Ascending aorta (tissue), 2 donors: Measurements from ENCODE around the gene ATP5MG. TPM values are rescaled to one million over a fixed set of nuclear protein-coding genes. Genes with fewer than 3 reads are reported as not detected.

ENCODE experiments used
- DNase-seq, 2 donors: peaks; one replicate each; pipeline ENCODE4 v3.0.0-alpha.2; 2019; ENCODE audit warnings: low spot score in 2 of 2
- H3K27ac ChIP-seq, 2 donors: fragments of 200-600 bp; sonication (generic); one replicate each; pipeline ENCODE4 v1.5.1; 2016 to 2017; ENCODE audit warnings: mild to moderate bottlenecking in 1 of 2
- H3K27me3 ChIP-seq: fragments of 200-600 bp; sonication (generic); one replicate; pipeline ENCODE4 v1.5.1; 2017
- H3K36me3 ChIP-seq, 2 donors: fragments of 200-600 bp; sonication (generic); one replicate each; pipeline ENCODE4 v1.5.1; 2016
- H3K4me1 ChIP-seq, 2 donors: fragments of 200-600 bp; sonication (generic); one replicate each; pipeline ENCODE4 v1.5.1; 2016 to 2017; ENCODE audit warnings: mild to moderate bottlenecking in 1 of 2
- H3K4me3 ChIP-seq, 2 donors: fragments of 200-600 bp; sonication (generic); one replicate each; pipeline ENCODE4 v1.5.1; 2016 to 2017; ENCODE audit warnings: mild to moderate bottlenecking in 1 of 2
- H3K9me3 ChIP-seq, 2 donors: fragments of 200-600 bp; sonication (generic); one replicate each; pipeline ENCODE4 v1.5.1; 2016
- intact Hi-C: fragments of 100-400 bp; cut with DNase I; formaldehyde crosslinking; loops from one replicate; pipeline ENCODE4 v1.15.1; 2023
- total RNA-seq: library from RNA; depleted of rRNA; stranded (reverse); fragments of >200 nt; gene quantifications from one replicate; pipeline ENCODE4 v1.1.0, GENCODE V29; 2016
- TF ChIP-seq, protein P1 (sequence below), 3 experiments: fragments of 200-600 bp in 2 of 3; fragments of 450-650 bp in 1 of 3; sonication (generic) in 2 of 3; IDR thresholded peaks; one replicate each; pipeline ENCODE4 v1.5.1; 2016 to 2019; ENCODE audit warnings: antibody characterized with exemption in 3 of 3, mild to moderate bottlenecking in 1 of 3, moderate library complexity in 1 of 3

Gene ATP5MG
- total RNA-seq, 1 donor from 2014 or later, result 23.7 TPM

DNA sequence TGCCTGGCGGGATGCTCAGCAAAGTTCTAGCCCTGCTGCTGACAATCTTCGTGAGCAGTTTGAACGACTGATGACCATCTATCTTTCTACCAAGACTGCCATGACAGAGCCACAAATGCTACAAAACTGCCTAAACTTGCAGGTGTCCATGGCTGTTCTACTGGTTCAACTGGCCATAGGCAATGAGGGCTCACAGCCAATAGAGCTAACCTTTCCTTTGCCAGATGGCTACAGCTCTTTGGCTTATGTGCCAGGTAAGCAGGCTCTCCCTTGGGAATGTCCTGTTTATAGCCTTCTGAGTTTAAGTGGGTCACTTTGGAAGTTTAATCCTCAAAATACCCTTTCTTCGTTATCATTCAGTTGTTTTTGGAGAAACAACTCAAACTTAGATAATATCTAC is 21.9 kb upstream of the ATP5MG start:
- Histone ChIP-seq H3K27ac (no peak overlapping the region), H3K4me1 (no peaks in the 10 kb centered on the region), H3K4me3 (no peak overlapping the region), H3K27me3 (no peaks in the 10 kb centered on the region), H3K9me3 (no peaks in the 10 kb centered on the region), H3K36me3 (peaks cover 86 to 87% of the 10 kb centered on the region in 2 donors)
- TF ChIP-seq, protein P1, sequence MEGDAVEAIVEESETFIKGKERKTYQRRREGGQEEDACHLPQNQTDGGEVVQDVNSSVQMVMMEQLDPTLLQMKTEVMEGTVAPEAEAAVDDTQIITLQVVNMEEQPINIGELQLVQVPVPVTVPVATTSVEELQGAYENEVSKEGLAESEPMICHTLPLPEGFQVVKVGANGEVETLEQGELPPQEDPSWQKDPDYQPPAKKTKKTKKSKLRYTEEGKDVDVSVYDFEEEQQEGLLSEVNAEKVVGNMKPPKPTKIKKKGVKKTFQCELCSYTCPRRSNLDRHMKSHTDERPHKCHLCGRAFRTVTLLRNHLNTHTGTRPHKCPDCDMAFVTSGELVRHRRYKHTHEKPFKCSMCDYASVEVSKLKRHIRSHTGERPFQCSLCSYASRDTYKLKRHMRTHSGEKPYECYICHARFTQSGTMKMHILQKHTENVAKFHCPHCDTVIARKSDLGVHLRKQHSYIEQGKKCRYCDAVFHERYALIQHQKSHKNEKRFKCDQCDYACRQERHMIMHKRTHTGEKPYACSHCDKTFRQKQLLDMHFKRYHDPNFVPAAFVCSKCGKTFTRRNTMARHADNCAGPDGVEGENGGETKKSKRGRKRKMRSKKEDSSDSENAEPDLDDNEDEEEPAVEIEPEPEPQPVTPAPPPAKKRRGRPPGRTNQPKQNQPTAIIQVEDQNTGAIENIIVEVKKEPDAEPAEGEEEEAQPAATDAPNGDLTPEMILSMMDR (IDR thresholded peaks at IDR 0.05), result no peak
- DNase-seq, result no peak
- intact Hi-C loops, result no loop called here

DNA sequence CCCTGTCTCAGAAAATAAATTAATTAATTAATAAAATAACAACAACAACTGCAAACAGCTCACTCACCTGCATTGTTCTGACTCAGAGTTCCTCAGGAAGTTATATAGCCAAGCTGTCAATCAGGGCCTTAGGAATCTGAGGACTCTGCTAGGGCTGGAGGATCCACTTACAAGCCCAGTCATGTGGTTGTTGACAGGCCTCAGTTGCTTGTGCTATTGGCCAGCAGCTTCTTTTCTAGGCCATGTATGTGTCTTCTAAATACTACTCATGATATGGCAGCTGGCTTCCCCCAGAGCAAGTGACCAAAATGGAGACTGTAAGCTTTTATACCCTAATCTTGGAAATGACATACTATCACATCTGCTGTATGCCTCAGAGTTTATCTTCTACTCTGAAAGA is 20.8 kb upstream of the ATP5MG start:
- Histone ChIP-seq H3K27me3 (no peaks in the 10 kb centered on the region), H3K27ac (no peak overlapping the region), H3K4me3 (no peak overlapping the region), H3K4me1 (no peaks in the 10 kb centered on the region), H3K36me3 (peaks cover 90 to 93% of the 10 kb centered on the region in 2 donors), H3K9me3 (no peaks in the 10 kb centered on the region)
- DNase-seq, result no peak
- intact Hi-C loops, result no loop called here
- TF ChIP-seq, protein P1 (IDR thresholded peaks at IDR 0.05), result no peak

DNA sequence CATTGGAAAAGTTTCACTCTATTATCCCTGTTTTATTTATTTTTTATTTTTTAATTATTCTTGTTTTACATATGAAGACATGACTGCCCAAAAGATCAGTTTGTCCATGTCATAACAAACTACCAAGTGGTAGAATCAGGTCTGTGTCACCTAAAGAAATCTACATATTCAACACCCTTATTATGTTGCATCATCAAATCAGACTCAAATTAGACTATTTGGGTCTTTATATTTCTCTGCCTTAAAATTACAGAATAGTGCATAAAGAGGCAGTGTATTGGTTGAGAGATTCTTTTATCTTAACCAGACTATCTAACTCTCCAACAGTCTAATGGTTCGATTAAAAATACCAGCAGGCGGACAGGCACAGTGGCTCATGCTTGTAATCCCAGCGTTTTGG is 18.5 kb upstream of the ATP5MG start:
- Histone ChIP-seq H3K27ac (no peak overlapping the region), H3K9me3 (no peaks in the 10 kb centered on the region), H3K27me3 (no peaks in the 10 kb centered on the region), H3K4me3 (no peak overlapping the region), H3K4me1 (no peaks in the 10 kb centered on the region), H3K36me3 (peaks cover 93 to 97% of the 10 kb centered on the region in 2 donors)
- no peak for DNase-seq
- intact Hi-C loops, result no loop called here
- TF ChIP-seq, protein P1 (IDR thresholded peaks at IDR 0.05), result no peak

DNA sequence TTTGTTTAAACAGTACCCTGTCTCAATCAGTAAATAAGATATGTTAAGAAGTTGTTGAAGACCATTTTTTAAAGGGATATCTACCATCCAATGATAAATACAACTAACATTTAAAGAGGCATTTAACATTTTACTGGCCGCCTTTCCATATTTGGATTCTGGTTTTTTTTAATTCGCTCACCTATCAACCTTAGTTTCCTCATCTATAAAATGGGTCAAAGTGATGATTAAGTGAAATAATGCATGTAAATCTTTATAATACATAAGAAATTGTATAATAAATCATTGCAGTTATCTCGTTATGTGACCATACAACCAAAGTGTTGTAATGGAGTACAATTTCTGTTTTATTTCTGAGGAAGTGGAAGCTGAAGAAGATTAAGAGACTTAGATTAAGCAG is 17.7 kb upstream of the ATP5MG start:
- Histone ChIP-seq H3K9me3 (no peaks in the 10 kb centered on the region), H3K4me1 (no peaks in the 10 kb centered on the region), H3K4me3 (no peak overlapping the region), H3K27ac (no peak overlapping the region), H3K36me3 (peaks cover 89 to 97% of the 10 kb centered on the region in 2 donors), H3K27me3 (no peaks in the 10 kb centered on the region)
- TF ChIP-seq, protein P1 (IDR thresholded peaks at IDR 0.05), result no peak
- no peak for DNase-seq
- intact Hi-C loops, result no loop called here

DNA sequence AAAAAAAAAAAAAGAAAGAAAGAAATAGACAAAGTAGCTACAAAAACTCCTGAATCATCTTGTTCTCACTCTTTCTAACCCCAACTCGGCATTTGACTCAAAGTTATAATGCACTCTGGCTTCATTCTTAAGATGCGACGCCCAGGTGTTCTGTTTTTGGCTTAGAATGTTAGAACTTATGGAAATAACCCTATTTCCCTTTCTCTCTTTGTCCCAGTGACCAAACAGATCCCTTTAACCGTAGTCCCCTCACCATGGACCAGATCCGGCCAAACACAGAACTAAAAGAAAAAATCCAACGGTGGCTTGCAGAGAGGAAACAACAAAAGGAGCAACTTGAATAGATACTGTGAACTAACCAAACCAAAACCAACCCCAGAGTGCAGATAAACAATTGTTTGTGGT is 5.3 kb upstream of the ATP5MG start:
- intact Hi-C loops, result no loop called here
- TF ChIP-seq, protein P1 (IDR thresholded peaks at IDR 0.05), result no peak
- peaks cover 45 to 64% of the 10 kb centered on the region in 2 donors for H3K36me3 ChIP-seq
- peaks cover 0 to 5% of the 10 kb centered on the region in 2 donors for H3K4me1 ChIP-seq
- no peaks in the 10 kb centered on the region for H3K9me3 ChIP-seq
- no peaks in the 10 kb centered on the region for H3K27me3 ChIP-seq
- no peak for DNase-seq
- no peak overlapping the region for H3K4me3 ChIP-seq
- no peak overlapping the region for H3K27ac ChIP-seq

DNA sequence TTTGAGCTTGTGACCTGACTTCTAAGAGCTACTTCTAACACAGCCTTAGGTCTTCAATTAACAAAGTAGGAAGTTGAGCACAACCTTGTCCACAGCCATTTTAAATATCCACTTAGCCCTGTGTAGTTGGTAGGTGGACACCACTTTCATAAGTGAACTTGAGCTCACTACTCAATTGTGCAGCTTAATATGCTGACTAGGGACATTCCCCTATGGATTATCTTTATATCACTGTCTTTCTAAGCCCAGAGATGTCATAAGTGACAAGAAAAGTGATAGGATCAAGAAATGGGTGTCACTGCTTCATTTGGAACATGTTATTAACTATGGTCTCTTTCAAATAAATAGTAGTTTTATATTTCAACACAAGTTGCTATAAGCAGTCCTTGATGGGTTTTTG is 4.0 kb upstream of the ATP5MG start:
- intact Hi-C loops, result no loop called here
- Histone ChIP-seq H3K27me3 (no peaks in the 10 kb centered on the region), H3K4me1 (peaks cover 0 to 9% of the 10 kb centered on the region in 2 donors), H3K9me3 (no peaks in the 10 kb centered on the region), H3K4me3 (no peak overlapping the region), H3K36me3 (peaks cover 34 to 50% of the 10 kb centered on the region in 2 donors), H3K27ac (no peak overlapping the region)
- TF ChIP-seq, protein P1 (IDR thresholded peaks at IDR 0.05), result no peak
- no peak for DNase-seq
